Gastrocnemius medialis (tissue), 4 donors: ENCODE data around the gene CCDC201.

ENCODE experiments used
- POLR2A ChIP-seq, 2 donors: fragments of 450-650 bp; IDR thresholded peaks; one replicate each; pipeline ENCODE4 v1.6.1; 2017; ENCODE audit warnings: antibody characterized with exemption in 2 of 2, mild to moderate bottlenecking in 2 of 2, moderate library complexity in 2 of 2
- TF ChIP-seq, protein P1 (sequence below), 5 experiments: fragments of 450-650 bp in 3 of 5; fragments of 200-600 bp in 2 of 5; sonication (generic) in 2 of 5; IDR thresholded peaks in 4 of 5; conservative IDR thresholded peaks in 1 of 5; 1 replicate in 4 of 5; 2 replicates in 1 of 5; pipeline ENCODE4 v1.5.1; 2016 to 2019; ENCODE audit warnings: antibody characterized with exemption in 5 of 5, mild to moderate bottlenecking in 3 of 5, moderate library complexity in 3 of 5

DNA sequence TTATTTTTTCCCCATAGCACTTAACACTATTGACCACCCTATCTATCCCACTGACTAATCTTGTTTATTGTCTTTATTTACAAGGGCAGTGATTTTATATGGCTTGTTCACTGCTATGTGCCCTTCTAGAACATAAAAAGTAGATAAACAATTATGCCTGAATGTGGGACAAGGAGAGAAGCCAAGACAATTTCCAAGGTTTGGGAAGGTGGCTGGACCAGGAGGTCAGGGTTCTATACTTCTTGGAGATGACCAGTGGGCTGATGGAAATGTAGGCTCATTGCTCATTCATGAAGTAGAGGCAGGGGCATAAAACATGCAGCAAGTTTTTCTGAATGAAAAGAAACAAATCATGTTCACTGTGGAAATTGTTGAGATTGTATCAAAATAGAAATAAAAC lies 36.7 kb upstream of the CCDC201 start:
- TF ChIP-seq, protein P1, sequence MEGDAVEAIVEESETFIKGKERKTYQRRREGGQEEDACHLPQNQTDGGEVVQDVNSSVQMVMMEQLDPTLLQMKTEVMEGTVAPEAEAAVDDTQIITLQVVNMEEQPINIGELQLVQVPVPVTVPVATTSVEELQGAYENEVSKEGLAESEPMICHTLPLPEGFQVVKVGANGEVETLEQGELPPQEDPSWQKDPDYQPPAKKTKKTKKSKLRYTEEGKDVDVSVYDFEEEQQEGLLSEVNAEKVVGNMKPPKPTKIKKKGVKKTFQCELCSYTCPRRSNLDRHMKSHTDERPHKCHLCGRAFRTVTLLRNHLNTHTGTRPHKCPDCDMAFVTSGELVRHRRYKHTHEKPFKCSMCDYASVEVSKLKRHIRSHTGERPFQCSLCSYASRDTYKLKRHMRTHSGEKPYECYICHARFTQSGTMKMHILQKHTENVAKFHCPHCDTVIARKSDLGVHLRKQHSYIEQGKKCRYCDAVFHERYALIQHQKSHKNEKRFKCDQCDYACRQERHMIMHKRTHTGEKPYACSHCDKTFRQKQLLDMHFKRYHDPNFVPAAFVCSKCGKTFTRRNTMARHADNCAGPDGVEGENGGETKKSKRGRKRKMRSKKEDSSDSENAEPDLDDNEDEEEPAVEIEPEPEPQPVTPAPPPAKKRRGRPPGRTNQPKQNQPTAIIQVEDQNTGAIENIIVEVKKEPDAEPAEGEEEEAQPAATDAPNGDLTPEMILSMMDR (IDR thresholded peaks at IDR 0.05 in 4 of 5, conservative IDR thresholded peaks at IDR 0.05 in 1 of 5): no peak
- no peak for TF ChIP-seq POLR2A (IDR thresholded peaks at IDR 0.05)
